NCI-H187 treated with DMSO at 0.1 percent for 48 hours (cell line): Measurements from ENCODE around the gene PTPRM.
A peak's percentile ranks its signal among the peaks of the same experiment; 100 is the strongest.
"Not testable (repeated sequence)": the region's sequence is repeated elsewhere in the genome, so short reads cannot be mapped to it uniquely, and the experiment has no call there.

Experiments used
- DNase-seq: peaks from one replicate; lab custom pipeline; 2025; lab: John Stamatoyannopoulos, UW

Gene PTPRM

DNA sequence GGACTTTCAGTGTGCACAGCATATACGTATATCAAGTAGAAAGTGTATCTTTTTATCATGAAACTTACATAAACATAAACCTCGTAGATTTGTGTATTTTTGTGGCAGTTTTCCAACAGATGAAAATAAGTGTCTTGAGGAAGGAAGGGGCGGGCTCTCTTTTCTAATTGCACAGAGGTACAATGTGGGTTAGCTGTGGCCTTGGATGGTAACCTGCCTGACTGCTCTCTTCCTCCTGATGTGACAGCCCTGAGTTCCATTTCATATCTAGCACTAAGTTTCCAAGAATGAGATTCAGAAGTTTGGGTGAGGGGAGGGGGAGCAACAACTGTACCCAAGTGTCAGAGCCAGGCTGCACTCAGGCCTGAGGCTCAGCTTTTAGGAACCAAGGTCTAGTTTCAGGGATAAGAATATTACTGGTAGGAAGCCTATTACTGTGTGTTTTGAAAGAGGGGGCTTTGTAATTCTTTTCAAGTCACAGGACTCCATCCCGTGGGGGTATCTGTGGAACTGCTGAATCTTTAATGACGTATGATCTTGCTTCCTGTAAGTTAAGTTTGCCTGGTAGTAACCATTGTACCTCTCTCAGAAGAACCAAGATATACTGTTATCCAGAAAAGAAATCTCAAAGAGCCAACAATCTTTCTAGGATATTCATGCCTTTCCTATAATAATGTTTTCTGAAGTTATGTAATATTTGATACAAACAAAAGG lies 483.7 kb downstream of the PTPRM start:
- DNase-seq, result no peak

DNA sequence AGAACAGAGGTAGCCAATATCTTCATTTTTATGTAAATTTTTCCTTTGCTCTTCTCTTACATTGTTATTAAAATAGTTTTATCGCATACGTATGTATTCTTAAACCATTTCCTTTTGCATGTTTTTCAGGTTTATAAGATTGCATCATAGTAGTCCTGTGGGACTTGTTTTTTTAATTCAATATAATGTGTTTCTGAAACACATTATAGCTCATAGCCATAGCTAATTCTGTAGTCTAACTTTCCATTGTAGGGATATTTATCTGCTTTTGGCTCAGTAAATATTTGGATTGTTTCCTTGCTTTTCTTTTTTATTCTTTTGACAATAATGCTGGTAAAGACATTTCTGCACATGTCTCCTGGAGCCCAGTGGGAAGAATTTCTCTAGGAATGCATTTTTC lies 484.3 kb downstream of the PTPRM start:
- no peak for DNase-seq

DNA sequence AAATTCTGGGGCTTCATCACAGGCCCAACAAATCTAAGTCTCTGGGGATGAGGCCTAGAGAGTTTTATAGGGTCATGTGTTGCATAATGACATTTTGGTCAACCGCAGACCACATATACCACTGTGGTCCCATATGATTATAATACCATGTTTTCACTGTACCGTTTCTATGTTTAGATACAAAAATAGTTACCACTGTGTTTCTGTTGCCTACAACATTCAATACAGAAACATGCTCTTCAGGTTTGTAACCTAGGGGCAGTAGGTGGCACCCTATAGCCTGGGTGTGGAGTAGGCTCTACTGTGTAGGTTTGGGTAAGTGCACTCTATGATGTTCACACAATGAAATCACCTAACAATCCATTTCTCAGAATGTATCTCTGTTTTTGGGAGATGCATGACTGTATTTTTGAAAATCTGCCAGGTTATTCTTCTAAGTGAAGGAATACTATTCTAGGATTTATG lies 485.2 kb downstream of the PTPRM start:
- no peak for DNase-seq

DNA sequence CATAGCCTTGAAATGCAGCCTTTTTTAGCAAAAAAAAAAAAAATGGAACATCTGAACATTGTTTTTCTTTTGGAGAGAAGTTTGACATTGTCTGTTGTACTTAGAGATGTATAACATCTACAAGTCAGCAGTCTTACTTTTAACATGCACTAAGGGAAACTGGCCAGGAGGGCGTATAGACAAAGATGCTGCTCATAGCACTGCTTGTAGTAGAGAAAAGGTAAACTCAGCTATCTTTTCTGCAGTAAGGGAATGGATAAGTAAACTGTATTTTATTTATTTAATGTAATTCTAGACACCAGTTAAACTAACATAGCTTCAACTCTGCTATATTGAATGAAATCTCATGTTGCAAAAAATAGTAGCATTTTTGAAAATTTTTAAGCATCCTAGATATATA lies 489.6 kb downstream of the PTPRM start:
- DNase-seq, result no peak

DNA sequence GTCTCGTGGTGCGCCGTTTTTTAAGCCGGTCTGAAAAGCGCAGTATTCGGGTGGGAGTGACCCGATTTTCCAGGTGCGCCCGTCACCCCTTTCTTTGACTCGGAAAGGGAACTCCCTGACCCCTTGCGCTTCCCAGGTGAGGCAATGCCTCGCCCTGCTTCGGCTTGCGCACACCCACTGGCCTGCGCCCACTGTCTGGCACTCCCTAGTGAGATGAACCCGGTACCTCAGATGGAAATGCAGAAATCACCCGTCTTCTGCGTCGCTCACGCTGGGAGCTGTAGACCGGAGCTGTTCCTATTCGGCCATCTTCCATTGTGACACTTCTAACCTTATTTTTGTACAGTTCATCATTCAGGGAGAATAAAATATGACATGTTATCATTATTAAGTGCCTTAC lies 496.0 kb downstream of the PTPRM start:
- DNase-seq, result not testable (repeated sequence)

DNA sequence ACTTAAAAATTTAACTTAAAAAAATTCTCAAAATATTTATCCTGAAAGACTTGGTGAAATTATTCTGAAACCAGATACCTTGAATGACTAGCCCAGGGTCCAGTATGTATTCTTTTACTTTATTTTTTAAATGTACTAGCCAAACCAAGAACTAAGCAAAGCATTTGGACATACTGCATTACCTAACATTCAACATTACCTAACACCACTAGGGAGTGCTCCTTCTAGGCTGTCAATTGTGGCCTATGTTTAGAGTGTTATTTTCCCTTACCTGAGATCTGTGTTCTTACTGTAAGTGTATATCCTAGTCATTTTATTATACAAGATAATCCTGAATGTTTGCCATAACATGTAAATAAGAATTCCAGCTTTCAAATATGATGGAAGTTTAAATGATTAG lies 496.6 kb downstream of the PTPRM start:
- DNase-seq, result no peak

DNA sequence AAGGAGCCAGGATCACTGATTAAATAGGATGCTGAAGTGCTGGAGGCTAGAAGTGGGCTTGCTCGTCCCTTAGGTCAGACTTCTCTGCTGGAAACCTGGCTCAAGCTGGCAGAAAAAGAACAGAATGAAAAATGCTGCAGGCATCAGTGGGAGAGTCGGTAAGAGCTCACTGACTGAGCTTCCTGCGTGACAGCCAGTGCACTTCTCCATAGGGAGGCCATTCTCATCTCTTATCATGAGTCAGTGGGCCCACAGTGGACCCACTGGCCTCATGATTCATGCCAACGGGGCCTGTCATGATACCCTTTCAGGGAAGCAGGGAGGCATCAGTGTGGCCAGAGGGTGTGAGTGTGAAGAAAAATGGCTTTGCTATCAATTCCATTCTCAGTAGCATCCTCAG lies 498.2 kb downstream of the PTPRM start:
- DNase-seq, result no peak

DNA sequence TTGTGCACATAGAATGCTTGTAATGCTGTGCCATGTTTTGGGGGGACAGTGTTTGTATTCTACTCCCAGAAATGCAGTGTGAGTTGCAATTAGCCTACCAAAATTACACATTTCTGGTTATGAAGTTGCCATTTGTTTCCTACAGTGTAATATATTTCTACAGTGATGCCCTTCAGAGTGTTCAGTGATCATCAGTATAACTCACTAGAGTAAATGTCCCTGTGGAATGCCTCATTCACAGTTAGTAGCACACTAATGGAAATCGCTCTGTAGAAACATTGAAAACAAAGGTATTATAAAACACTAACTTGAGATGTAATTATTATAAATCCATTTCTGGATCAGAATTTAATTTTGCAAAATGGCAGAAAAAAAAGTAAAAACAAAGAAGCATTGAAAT lies 498.7 kb downstream of the PTPRM start:
- DNase-seq, result no peak

DNA sequence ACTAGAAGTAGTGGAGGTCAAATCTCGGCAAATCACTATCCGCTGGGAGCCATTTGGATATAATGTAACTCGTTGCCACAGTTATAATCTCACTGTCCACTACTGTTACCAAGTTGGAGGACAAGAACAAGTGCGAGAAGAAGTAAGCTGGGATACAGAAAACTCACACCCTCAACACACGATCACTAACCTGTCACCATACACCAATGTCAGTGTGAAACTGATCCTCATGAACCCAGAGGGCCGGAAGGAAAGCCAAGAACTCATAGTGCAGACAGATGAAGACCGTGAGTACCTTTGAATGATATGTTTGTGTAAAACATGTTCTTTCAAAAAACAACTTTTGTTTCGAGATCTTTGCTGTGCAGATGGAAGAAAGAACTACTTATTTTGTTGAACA lies 502.6 kb downstream of the PTPRM start:
- no peak for DNase-seq

DNA sequence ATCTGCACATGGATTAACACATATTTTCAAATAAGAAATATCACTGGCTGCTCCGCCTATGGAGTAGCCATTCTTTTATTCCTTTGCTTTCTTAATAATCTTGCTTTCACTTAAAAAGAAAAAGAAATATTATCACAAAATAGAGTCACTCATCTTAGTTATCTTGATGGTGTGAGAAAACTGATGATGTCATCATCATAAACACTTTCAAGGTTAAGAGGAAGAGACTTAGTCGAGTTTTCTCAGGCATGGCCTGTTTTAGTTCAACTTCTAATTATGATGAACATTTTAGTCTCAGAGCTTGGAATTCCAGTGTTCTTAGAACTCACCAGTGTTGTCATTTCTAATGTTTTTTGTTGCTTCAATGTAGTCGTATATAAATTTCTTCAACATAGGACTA lies 506.1 kb downstream of the PTPRM start:
- no peak for DNase-seq

DNA sequence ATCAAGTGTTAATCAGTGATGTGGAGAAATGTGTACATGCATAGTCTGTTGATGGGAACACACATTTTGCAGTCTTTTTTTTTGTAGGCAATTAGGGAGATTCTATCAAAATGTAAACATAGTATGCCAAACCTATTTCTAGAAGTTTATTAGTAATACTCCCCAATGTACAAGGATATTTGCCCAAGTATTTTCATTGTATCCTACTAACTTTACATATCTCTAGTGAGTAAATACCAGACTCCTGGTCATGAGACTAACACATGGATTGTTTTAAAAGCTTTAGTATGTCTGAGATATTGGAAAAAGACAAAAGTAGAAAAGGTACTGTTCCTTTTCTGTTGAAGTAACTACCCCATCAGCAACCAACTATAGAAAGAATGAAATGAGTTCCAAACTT lies 513.0 kb downstream of the PTPRM start:
- DNase-seq, result no peak

DNA sequence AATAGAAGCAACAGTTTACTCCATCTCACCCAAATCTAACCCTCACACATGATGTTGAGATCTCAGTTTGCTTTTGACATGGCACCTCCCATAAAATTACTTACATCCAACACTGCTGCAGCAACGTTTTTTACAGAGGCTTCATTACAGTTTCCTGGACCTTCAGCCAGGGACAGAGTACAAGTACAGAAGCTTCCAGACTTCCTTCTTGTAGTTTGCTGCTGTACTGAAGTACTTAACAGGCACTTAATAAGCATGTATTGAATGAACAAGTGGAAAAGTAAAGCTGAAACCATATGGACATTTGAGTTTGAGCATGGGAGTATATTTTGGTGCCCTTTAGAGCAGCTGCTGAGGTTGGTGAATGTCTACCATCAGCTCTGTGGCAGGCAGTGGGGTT lies 514.2 kb downstream of the PTPRM start:
- no peak for DNase-seq

DNA sequence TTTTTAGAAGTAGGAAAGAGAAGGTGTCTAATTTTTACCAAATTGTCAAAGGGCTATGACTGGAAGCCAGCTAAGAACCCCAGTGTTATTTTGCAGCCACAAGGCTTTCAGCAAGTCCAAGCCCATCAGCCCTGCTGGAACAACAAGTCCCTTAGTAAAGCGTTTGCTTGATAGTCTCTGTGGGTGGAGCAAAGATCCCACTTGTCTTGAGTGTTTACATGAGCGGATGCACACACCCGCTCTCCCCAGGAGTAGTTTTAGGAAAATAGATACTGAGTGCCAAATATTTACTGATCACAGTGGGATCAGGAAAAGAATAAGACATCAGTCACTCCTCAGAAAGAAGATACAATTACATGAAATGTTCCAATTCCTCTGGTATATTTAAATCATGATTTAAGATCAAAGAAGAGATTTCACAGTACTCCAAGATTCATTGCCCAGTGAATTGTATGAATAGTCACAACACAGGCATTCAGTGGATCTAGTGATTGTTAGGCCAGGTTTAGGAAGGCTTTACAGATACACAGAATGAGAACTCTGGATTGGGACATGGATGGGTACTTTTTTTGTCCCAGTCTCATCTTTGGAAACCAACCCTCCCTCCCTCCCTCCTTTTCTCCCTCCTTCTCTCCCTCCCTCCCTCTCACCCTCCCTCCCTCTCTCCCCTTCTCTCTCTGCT lies 514.9 kb downstream of the PTPRM start:
- peak; percentile 31 for DNase-seq

DNA sequence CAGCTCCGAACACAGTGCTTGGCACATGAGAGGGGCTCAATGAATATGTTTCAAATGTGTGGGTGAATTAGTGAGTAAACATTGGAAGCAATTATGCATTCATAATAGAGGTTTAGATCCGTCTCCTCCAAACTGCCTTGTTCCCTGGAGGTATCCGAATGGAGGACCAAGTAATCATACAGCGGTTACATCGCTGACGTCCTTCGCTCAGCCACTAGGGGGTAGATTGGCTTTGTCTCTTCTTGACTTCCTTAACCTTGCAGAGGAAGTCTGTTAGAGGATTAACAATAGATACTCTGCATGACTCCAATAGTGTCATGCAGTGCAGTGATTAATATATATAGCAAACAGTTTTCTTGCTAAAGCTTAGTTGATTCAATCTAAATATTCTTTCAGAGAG lies 517.0 kb downstream of the PTPRM start:
- DNase-seq, result no peak

DNA sequence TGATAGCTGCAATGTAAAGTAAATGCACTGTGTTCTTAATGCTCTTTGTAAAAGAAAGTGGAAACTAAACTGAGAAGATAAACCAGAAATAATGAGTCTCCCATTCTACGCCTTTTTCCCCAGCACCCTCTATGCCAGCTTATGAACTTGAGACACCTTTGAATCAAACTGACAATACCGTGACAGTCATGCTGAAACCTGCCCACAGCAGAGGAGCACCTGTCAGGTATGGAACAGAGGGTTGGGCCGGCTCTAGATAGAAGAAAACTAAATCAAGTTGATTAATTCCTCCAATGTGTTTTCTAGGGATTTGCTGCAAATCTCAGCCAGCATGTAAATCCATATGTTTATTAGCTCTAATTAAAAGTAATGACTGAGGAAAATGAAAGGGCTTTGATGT lies 521.5 kb downstream of the PTPRM start:
- DNase-seq, result no peak

DNA sequence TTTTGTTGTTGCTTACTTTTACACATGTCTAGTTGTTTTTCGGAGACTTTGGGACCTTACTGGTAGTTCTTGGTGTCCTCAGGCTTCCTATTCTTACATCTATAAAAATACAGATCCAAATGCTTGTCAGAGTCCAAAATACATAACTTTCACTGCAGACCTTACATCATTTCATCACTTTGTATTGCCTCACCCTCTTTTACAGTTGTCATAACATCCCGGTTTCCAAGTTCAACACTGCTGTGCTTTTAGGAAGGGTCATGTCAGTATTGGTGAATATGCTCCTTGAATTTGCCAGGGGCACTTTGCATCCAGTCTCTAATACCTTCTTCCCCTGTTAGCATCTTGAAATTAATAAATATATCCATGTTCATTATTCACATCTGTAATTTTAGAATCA lies 523.9 kb downstream of the PTPRM start:
- no peak for DNase-seq

DNA sequence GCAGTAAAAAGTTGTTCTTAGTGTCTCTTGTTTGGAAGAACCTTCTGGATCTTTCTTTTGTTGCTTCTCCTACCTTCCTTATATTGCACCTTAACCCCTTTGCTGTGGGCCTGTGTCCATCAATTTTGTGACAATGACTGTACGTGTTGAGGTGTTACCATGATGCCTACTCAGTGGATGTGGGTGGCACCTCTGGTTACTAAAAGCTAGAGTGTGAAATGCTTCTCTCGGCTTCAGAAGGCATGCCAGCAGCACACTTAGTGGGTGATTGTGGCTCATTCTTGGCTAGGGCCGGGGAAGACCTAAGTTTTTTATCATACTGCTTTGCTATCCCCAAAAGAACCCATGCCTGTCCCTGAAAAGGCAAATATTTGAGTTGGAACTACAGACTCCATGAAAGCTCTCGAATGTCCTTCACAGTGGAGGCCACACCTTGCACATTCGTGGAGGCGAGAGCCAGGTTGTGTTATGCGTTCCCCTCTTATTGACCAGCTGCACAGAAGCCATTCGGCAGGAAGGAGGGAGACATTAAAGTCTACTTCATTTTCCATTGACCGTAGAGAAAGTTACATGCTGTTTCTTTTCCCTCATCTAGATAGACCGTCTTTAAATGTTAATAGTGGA lies 528.9 kb downstream of the PTPRM start:
- DNase-seq, result no peak

DNA sequence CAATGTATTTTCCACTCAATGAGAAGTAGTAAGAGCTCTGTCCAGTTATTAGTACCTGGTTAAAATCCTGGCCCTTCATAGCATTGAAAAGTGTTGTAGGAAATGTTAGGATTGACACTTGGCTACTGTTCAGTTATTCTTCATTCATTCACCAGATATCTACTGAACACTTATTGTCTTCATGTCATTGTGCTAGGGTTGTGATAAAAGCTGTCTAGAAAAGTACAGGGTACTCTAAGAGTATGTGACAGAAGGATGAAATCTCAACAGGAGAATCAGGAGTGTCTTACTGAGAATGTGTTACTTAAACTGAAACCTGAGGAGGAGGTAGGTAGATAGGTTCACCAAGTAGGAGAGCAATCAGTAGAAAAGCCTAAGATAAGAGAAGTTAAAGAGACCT lies 530.3 kb downstream of the PTPRM start:
- no peak for DNase-seq

DNA sequence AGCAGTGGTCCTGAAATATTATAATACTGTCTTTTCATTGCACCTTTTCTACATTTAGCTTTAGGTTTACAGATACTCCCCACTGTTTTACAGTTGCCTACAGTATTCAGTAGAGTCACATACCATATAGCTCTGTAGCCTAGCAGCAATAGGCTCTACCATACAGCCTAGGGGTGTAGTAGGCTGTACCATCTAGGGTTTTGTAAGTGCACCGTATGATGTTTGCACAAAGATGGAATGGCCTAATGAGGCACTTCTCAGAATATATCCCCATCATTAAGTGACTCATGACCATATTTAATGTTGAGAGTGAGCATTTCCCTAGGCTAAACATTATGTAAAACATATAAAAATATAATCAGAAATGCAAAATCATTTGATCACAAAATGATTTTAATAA lies 530.8 kb downstream of the PTPRM start:
- no peak for DNase-seq

DNA sequence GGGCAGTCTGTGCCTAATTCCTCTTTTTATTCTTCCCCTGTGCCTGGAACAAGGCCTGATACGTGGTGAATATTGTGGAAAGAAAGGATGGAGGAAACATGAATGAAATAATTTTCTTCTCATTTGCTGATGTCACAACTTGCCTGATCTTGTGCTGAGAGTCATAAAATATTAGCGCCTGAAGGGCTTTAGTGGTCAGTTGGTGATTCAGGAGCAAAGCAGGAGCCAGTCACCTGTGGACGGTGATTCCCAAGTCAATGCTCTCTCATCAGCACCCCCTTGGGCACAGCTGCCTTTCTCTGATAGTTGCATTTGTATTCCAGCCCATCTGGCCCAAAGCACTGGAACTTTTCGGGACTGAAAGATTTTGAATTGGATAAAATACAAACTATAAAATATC lies 539.5 kb downstream of the PTPRM start:
- DNase-seq, result no peak

DNA sequence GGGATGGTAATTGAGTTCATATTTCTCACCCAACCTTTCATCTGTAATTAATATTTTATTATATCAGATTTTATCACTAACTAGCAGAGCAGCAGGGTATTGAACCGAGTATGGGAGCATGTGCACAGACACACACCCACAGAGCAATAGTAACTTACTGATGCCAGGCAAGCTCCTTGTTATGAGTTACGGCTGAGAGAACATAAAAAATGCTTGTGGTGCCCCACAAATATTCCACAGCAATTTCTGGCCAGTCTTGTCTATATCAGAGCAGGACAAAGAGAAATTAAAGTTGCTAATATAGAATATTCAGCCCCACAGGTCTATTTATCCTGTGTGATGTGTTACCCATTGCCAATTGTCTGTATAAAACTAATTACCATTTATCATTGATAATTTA lies 540.3 kb downstream of the PTPRM start:
- no peak for DNase-seq

DNA sequence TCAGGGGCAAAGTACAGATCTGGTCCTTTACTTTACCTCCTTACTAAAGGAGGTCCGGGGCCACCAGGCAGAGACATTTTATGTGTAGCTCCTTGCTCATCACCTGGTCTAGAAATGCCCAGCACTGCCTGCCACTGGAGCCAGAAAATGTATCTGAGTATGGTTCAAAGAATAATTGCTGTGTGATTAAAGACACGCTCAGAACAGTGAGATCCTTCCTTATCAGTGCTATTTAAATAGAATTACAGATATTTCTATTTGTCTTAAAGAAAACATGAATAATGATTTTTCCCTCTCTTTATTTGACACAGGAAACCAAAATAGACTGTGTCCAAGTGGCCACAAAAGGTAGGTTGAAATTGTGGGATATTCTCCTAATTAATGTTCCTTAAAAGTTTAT lies 547.4 kb downstream of the PTPRM start:
- no peak for DNase-seq

DNA sequence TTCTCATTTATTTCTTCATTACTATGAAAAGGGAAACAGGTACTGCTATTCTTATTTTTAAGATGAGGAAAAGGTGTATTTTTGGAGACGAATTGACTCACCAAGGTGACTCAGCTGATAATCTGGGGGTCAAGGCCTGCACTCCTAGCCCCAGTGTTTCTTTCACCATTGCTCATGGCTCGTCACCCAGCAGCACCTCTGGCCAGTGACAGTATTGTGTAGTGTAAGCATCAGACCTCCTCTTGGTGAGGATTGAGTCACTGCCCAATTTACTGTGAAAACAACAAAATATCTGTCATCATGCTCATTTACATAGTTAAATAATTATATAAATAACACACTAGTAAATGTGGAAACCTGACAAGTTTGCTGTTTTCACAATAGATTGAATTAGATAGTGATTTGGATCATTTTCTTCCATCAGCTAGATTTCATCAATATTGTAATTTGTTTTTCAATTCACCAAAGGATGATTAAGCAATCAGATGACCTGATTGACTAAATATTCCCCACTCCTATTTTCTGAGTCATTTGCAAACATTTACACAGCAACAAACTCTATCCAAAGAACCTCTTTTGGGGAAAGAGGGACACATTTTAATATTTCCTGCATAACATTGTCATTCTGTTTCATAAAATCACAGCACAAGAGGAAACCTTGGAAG lies 549.4 kb downstream of the PTPRM start:
- DNase-seq, result no peak
